Stimulated activated naive CD8-positive, alpha-beta T cell treated with anti-CD3 and anti-CD28 coated beads, Interleukin-15, Interleukin-2, amounts not matched to agents 100 U/mL and 50 U/mL, for 24 hours (primary cell): ENCODE data around the gene DBF4B.
A peak's percentile ranks its signal among the peaks of the same experiment; 100 is the strongest.

ENCODE experiments used
- ATAC-seq: fragments of 150-1000 bp; cut with Tn5 transposase; one replicate; pipeline ENCODE4 v1.10.0; 2021
- DNase-seq: peaks from one replicate; pipeline ENCODE4 v3.0.0; 2021

The DBF4B gene

GRCh38 chr17:44777394-44778348 is 69.2 kb downstream of the DBF4B start:
- ATAC-seq (no peak), DNase-seq (no peak)

- DNase-seq (no peak), ATAC-seq (no peak)
Observed at GRCh38 chr17:44778656-44779210, 70.3 kb downstream of the DBF4B start.

DNA sequence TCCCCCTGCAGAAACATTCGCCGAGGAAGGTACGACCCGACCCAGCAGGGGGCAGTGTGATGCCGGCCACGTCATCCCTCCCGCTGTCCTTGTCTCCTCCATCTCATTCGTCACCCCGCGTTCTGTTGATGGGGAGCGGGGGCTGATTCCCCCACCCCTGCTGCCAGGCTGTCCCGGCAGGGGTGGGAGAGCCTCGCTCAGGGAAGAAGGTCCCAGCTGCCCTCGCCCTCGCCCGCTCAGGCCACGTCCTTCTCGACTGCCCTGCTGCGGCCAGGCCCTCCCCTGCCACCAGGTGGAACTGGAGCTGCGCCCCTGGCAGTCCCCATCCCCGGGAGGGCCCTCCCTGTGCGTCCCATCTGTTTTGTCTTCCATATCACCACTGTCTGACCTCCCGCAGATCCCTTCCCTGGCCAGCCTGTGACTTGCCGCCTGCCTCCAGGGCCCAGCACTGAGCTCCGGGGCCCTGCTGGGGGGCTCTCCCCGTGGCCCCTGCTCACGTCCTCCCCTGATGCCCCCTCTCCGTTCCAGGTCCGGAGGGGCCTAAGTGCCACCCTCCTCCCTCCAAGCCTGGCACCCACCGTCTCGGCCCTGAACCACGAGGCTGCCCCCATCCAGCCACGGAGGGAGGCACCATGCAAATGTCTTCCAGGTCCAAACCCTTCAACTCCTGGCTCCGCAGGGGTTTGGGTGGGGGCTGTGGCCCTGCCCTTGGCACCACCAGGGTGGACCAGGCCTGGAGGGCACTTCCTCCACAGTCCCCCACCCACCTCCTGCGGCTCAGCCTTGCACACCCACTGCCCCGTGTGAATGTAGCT is 71.0 kb downstream of the DBF4B start:
- ATAC-seq: peak; percentile 21
- peak; percentile 89 for DNase-seq

GRCh38 chr17:44780161-44780560 is 71.7 kb downstream of the DBF4B start:
- no peak for ATAC-seq
- DNase-seq: no peak

DNA sequence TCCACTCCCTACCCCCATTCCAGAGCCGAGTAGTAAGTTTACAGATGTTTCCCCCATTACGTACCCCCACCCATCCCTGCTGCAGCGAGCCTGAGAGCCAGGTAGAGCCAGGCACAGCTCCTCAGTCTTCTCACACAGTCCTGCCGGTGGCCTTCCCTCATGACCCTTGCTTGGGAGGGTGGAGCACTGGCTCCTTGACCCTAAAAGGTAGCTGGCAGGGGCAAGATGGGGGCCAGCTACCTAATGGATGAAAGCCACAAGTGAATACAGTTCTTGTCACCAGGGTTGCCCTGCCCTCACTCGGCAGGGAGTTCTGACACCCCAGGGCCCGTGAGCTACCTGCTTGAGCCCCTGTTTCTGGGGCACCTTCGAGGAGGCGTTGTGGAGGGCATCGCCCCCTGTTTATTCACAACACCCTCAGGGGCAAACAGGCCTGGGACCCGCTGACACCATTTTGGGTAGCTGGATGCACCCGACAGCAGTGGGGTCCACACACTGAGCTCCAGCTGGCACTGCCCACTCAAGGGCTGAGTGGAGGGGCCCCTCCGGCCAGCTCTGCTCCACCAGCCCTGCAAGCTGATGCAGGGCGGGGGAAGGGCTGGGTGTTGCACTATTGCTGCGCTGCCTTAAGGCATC is 72.5 kb downstream of the DBF4B start:
- DNase-seq (no peak), ATAC-seq (no peak)

GRCh38 chr17:44781551-44782325 is 73.3 kb downstream of the DBF4B start:
- ATAC-seq (no peak), DNase-seq (no peak)

DNA sequence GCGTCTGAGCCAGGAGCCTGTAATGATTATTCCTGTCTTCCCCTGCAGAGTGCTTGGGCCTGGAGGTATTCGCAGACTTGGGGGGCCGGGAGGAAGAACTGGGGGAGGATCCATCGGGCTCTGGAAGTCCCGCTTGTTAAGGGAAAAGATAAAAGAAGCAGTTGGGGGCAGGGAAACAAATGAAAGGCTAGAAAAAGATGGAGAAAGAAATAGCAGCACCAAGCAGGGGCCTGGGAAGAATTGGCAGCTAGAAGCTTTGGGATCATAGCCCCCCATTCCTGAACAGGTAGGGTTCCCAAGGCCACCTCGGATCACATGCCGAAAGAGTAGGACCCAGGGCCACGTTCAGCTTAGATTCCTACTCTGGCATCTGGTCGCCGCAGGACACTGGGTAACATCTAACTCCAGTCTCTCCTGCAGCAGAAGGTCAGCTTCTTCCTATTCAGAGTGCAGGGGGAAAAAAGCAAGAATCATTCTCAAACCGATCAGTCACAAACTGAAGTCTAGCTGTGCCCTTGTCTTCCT is 73.9 kb downstream of the DBF4B start:
- ATAC-seq (no peak), DNase-seq (no peak)

- no peak for DNase-seq
- ATAC-seq: no peak
Observed at GRCh38 chr17:44785921-44786320, 77.5 kb downstream of the DBF4B start.

- ATAC-seq (no peak), DNase-seq (no peak)
Observed at GRCh38 chr17:44786551-44787081, 78.2 kb downstream of the DBF4B start.

DNA sequence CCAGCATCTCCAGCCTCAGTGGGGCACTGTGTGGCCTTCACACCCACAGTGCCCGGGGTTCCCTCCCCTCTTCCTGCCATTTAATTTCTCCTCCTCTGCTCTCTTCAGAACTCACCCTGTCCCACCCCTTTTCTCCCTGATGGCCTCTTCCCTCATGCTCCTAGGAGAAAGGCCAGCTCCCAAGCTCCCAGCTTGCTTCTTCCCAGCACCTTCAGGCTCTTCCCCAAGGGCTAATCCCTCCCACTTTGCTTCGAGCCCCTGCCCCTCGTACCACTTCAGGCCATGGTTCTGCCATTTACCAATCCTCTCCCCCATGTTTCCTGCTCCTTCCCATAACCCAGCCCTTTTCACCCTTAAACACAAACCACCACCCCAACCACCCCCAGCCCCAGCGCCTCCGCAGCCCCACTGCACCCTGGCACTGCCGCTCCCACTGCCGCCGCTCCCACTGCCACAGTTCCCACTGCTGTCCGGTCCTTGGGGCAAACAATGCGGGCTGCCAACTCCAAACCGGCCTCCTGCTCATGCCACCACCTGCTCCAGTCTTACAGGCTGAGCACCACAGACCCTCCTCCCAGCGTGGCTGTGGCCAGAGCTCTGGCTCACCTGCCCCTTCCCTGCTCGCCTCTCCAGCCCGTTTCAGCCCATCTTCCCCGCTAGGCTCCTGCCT is 78.9 kb downstream of the DBF4B start:
- no peak for ATAC-seq

GRCh38 chr17:44788139-44788538 is 79.7 kb downstream of the DBF4B start:
- no peak for DNase-seq
- no peak for ATAC-seq

More for the DNA sequence above, 78.9 kb downstream of the DBF4B start:
- no peak for DNase-seq

- ATAC-seq: no peak
- DNase-seq: no peak
Observed at GRCh38 chr17:44792276-44792675, 83.8 kb downstream of the DBF4B start.

GRCh38 chr17:44793885-44794842 is 85.7 kb downstream of the DBF4B start:
- ATAC-seq (no peak), DNase-seq (no peak)

GRCh38 chr17:44794851-44795413 is 86.5 kb downstream of the DBF4B start:
- DNase-seq (no peak), ATAC-seq (peak; percentile 57)

GRCh38 chr17:44795421-44795820 is 87.0 kb downstream of the DBF4B start:
- DNase-seq (no peak), ATAC-seq (no peak)

GRCh38 chr17:44795928-44796327 is 87.5 kb downstream of the DBF4B start:
- DNase-seq (no peak), ATAC-seq (no peak)

DNA sequence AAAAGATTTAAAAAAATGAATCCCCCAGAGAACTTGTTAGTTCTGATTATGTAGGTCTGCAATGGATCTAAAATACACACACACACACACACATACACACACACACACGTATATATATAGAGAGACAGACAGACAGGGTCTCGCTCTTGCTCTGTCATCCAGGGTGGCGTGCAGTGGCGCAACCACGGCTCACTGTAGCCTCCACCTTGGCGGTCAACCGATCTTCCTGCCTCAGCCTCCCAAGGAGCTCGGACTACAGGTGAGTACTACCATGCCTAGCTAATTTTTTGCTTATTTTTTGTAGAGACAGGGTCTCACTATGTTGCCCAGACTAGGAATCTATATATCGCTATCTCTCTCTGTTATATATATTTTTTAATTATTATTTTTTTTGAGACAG is 88.3 kb downstream of the DBF4B start:
- DNase-seq (no peak), ATAC-seq (no peak)

GRCh38 chr17:44797802-44798201 is 89.3 kb downstream of the DBF4B start:
- no peak for ATAC-seq
- no peak for DNase-seq

GRCh38 chr17:44798356-44798755 is 89.9 kb downstream of the DBF4B start:
- DNase-seq: no peak
- no peak for ATAC-seq
